Measurements from ENCODE around the gene TSPAN33. TPM values are rescaled to one million over a fixed set of nuclear protein-coding genes. Genes with fewer than 3 reads are reported as not detected.

The TSPAN33 gene
- total and polyA plus RNA-seq, 10 of the 15 experiments (the other 5 are each of a cell fraction or from before 2014, with no cell fraction given), result 12.0 to 123 (median 86.3) TPM

DNA sequence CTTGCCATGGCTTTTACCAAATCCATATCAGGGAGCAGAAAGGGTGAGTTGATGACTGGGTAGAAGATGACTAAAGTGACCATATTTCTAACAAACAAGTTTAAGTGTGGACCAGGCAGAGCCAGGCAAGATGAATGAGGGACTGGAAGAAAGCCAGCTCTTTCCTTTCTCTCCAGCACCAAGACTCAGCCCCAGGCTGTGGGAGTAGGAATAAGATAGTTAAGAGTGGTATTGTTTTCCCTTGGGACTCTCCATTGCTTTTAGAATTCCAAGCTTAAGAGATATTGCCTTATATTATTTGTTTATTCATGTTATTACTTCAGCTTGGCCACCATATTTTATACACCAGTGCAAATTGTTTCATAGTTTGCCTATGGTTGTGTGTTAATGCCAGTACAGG, 28.8 kb upstream of the TSPAN33 start:
- ChIA-PET CTCF (interaction anchor here (1.0 to 2.7 kb wide), 3 partner anchors 31 to 252 kb away, joined by 3 to 9 read pairs (median 3); no protein-coding TSS in a partner anchor), POLR2A (no interaction called here), SMC1A (ENCODE audit: uncharacterized antibody, unreplicated experiment) (interaction anchor here (1.2 kb wide), 2 partner anchors 16 to 54 kb away, joined by 3 read pairs; no protein-coding TSS in a partner anchor), RAD21 (ENCODE audit: unreplicated experiment) (no interaction called here)
- BruUV-seq (replicated peaks), result no TSS peak
- in situ Hi-C loops (cut with MboI), result no loop called here
- intact Hi-C loops (cut with micrococcal nuclease; ENCODE audit: unreplicated experiment), result no loop called here
- FAIRE-seq (no peak), DNase-seq (ENCODE audit: low read depth, low spot score) (no peak), ATAC-seq (no peak)
- Histone ChIP-seq H3K9me3 (replicated peaks; ENCODE audit: control insufficient read depth, insufficient read depth, low read length) (peaks cover 19% of the 10 kb centered on the region), H3K79me2 (ENCODE audit: control insufficient read depth, insufficient read depth, low read length) (no peaks in the 10 kb centered on the region), H3K27me3 (replicated peaks in 1 of 2; ENCODE audit: control insufficient read depth in 2 of 2, insufficient read depth in 2 of 2, low read length in 1 of 2) (no peaks in the 10 kb centered on the region), H3K4me1 (ENCODE audit: control insufficient read depth, insufficient read depth, low read length) (peaks cover 6% of the 10 kb centered on the region), H3K4me2 (ENCODE audit: control insufficient read depth, insufficient read depth) (no peak overlapping the region), H2AFZ (ENCODE audit: control insufficient read depth, low read depth, low read length) (no peak overlapping the region), H3K27ac (ENCODE audit: control insufficient read depth, insufficient read depth) (no peak overlapping the region), H4K20me1 (ENCODE audit: control insufficient read depth, insufficient read depth) (no peaks in the 10 kb centered on the region), H3K4me3 (no peak overlapping the region), H3K36me3 (ENCODE audit: control insufficient read depth in 2 of 2, insufficient read depth in 2 of 2, low read length in 1 of 2) (no peaks in the 10 kb centered on the region), H3K9ac (ENCODE audit: control insufficient read depth, insufficient read depth, low read length) (no peak overlapping the region)
- TF ChIP-seq NR2F1 (conservative IDR thresholded peaks at IDR 0.05) (no peak), EGR1 (IDR thresholded peaks at IDR 0.05; ENCODE audit: borderline replicate concordance in 1 of 2, low read depth in 2 of 2, low read length in 2 of 2) (no peak), LARP7 (IDR thresholded peaks at IDR 0.05) (no peak), FOS (IDR thresholded peaks at IDR 0.05; ENCODE audit: borderline replicate concordance, extremely low read depth, insufficient read length) (no peak), SMAD1 (IDR thresholded peaks at IDR 0.05; ENCODE audit: low read depth, partially characterized antibody) (no peak), EZH2 (IDR thresholded peaks at IDR 0.05; ENCODE audit: borderline replicate concordance, control insufficient read depth, low read depth, low read length) (no peak), MXI1 (IDR thresholded peaks at IDR 0.05; ENCODE audit: low read depth, low read length) (no peak), FOXM1 (IDR thresholded peaks at IDR 0.05; ENCODE audit: low read depth, low read length) (no peak), ZNF24 (IDR thresholded peaks at IDR 0.05) (no peak)
- TF ChIP-seq, protein P1, sequence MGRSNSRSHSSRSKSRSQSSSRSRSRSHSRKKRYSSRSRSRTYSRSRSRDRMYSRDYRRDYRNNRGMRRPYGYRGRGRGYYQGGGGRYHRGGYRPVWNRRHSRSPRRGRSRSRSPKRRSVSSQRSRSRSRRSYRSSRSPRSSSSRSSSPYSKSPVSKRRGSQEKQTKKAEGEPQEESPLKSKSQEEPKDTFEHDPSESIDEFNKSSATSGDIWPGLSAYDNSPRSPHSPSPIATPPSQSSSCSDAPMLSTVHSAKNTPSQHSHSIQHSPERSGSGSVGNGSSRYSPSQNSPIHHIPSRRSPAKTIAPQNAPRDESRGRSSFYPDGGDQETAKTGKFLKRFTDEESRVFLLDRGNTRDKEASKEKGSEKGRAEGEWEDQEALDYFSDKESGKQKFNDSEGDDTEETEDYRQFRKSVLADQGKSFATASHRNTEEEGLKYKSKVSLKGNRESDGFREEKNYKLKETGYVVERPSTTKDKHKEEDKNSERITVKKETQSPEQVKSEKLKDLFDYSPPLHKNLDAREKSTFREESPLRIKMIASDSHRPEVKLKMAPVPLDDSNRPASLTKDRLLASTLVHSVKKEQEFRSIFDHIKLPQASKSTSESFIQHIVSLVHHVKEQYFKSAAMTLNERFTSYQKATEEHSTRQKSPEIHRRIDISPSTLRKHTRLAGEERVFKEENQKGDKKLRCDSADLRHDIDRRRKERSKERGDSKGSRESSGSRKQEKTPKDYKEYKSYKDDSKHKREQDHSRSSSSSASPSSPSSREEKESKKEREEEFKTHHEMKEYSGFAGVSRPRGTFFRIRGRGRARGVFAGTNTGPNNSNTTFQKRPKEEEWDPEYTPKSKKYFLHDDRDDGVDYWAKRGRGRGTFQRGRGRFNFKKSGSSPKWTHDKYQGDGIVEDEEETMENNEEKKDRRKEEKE (IDR thresholded peaks at IDR 0.05), result no peak
- TF ChIP-seq, protein P2, sequence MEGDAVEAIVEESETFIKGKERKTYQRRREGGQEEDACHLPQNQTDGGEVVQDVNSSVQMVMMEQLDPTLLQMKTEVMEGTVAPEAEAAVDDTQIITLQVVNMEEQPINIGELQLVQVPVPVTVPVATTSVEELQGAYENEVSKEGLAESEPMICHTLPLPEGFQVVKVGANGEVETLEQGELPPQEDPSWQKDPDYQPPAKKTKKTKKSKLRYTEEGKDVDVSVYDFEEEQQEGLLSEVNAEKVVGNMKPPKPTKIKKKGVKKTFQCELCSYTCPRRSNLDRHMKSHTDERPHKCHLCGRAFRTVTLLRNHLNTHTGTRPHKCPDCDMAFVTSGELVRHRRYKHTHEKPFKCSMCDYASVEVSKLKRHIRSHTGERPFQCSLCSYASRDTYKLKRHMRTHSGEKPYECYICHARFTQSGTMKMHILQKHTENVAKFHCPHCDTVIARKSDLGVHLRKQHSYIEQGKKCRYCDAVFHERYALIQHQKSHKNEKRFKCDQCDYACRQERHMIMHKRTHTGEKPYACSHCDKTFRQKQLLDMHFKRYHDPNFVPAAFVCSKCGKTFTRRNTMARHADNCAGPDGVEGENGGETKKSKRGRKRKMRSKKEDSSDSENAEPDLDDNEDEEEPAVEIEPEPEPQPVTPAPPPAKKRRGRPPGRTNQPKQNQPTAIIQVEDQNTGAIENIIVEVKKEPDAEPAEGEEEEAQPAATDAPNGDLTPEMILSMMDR (IDR thresholded peaks at IDR 0.05 in 2 of 3, conservative IDR thresholded peaks at IDR 0.05 in 1 of 3; ENCODE audit: control insufficient read depth in 2 of 3, extremely low read depth in 1 of 3, insufficient read depth in 1 of 3, low read depth in 3 of 3, low read length in 3 of 3), result no peak
- TF ChIP-seq, protein P3, sequence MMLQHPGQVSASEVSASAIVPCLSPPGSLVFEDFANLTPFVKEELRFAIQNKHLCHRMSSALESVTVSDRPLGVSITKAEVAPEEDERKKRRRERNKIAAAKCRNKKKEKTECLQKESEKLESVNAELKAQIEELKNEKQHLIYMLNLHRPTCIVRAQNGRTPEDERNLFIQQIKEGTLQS (IDR thresholded peaks at IDR 0.05; ENCODE audit: borderline replicate concordance, extremely low read depth, low read depth, low read length), result no peak

Measured in GM12878 (cell line).